MM.1S (cell line): ENCODE measurements around the gene XPC.

Experiments
- DNase-seq: peaks from one replicate; pipeline ENCODE4 v3.0.0-alpha.2; 2015
- H2AFZ ChIP-seq: fragments of 300-600 bp; sonication (generic); 2 replicates; pipeline ENCODE4 v1.6.0; 2016; ENCODE audit warnings: antibody characterized with exemption, low read length
- H3F3A ChIP-seq: fragments of 300-600 bp; sonication (generic); 2 replicates; pipeline ENCODE4 v1.6.1; 2016; ENCODE audit warnings: mild to moderate bottlenecking, antibody characterized with exemption, low read length, moderate library complexity, mixed read lengths; ENCODE audit not compliant: insufficient read depth
- H3K27ac ChIP-seq: fragments of 300-600 bp; sonication (generic); 2 replicates; pipeline ENCODE4 v1.5.1; 2016; ENCODE audit warnings: mild to moderate bottlenecking, low read length
- H3K27me3 ChIP-seq: fragments of 300-600 bp; sonication (generic); replicated peaks from 2 replicates; pipeline ENCODE4 v1.6.0; 2016; ENCODE audit warnings: low read length; ENCODE audit not compliant: insufficient read depth
- H3K36me3 ChIP-seq: fragments of 300-600 bp; sonication (generic); replicated peaks from 2 replicates; pipeline ENCODE4 v1.6.1; 2016; ENCODE audit warnings: mild to moderate bottlenecking, low read length, mixed read lengths; ENCODE audit not compliant: insufficient read depth
- H3K4me1 ChIP-seq: fragments of 300-600 bp; sonication (generic); 2 replicates; pipeline ENCODE4 v1.6.1; 2016; ENCODE audit warnings: low read length, mixed read lengths
- H3K4me2 ChIP-seq: fragments of 300-600 bp; sonication (generic); 2 replicates; pipeline ENCODE4 v1.6.0; 2016; ENCODE audit warnings: low read depth, low read length
- H3K4me3 ChIP-seq: fragments of 300-600 bp; sonication (generic); 2 replicates; pipeline ENCODE4 v1.5.1; 2016; ENCODE audit warnings: low read length, mixed read lengths
- H3K79me2 ChIP-seq: fragments of 300-600 bp; sonication (generic); 2 replicates; pipeline ENCODE4 v1.6.1; 2016; ENCODE audit warnings: mixed run types, low read length, mixed read lengths
- H3K9ac ChIP-seq: fragments of 300-600 bp; sonication (generic); 2 replicates; pipeline ENCODE4 v1.6.1; 2016; ENCODE audit warnings: low read length, mixed read lengths
- H3K9me2 ChIP-seq: fragments of 300-600 bp; sonication (generic); replicated peaks from 2 replicates; pipeline ENCODE4 v1.6.1; 2016; ENCODE audit warnings: mild to moderate bottlenecking, low read length, mixed read lengths; ENCODE audit not compliant: insufficient read depth
- H3K9me3 ChIP-seq: fragments of 300-600 bp; sonication (generic); replicated peaks from 2 replicates; pipeline ENCODE4 v1.6.1; 2016; ENCODE audit warnings: mild to moderate bottlenecking, low read length, mixed read lengths; ENCODE audit not compliant: insufficient read depth
- H4K20me1 ChIP-seq: fragments of 300-600 bp; sonication (generic); 2 replicates; pipeline ENCODE4 v1.6.1; 2016; ENCODE audit warnings: mild to moderate bottlenecking, low read length, moderate library complexity, mixed read lengths; ENCODE audit not compliant: insufficient read depth
- CTCF ChIP-seq: fragments of 300-600 bp; sonication (generic); IDR thresholded peaks from 2 replicates; pipeline ENCODE4 v1.5.1; 2016; ENCODE audit warnings: antibody characterized with exemption, low read length, mixed read lengths
- EZH2 ChIP-seq: fragments of 300-600 bp; sonication (generic); optimal IDR thresholded peaks from 2 replicates; pipeline ENCODE3; 2017; ENCODE audit warnings: low read depth, mild to moderate bottlenecking, antibody characterized with exemption, low read length, mixed read lengths
- EZH2phosphoT487 ChIP-seq: fragments of 300-600 bp; sonication (generic); IDR thresholded peaks from 2 replicates; pipeline ENCODE4 v1.6.1; 2018; ENCODE audit warnings: antibody characterized with exemption, low read length

Gene XPC

GRCh38 chr3:14132689-14133088 is 45.7 kb downstream of the XPC start:
- Histone ChIP-seq H3K36me3 (peaks cover 31% of the 10 kb centered on the region), H3K4me1 (no peaks in the 10 kb centered on the region), H3K4me3 (no peak overlapping the region), H3K4me2 (no peak overlapping the region), H3F3A (no peaks in the 10 kb centered on the region), H3K9me3 (no peaks in the 10 kb centered on the region), H3K27me3 (no peaks in the 10 kb centered on the region), H2AFZ (no peak overlapping the region), H3K9me2 (no peaks in the 10 kb centered on the region), H4K20me1 (no peaks in the 10 kb centered on the region), H3K79me2 (peaks cover 20% of the 10 kb centered on the region), H3K9ac (no peak overlapping the region), H3K27ac (no peak overlapping the region)
- DNase-seq, result no peak
- TF ChIP-seq CTCF (no peak), EZH2 (no peak), EZH2phosphoT487 (no peak)

- Histone ChIP-seq H3K27ac (no peak overlapping the region), H3F3A (no peaks in the 10 kb centered on the region), H3K9me2 (no peaks in the 10 kb centered on the region), H3K27me3 (no peaks in the 10 kb centered on the region), H3K9me3 (no peaks in the 10 kb centered on the region), H3K4me2 (no peak overlapping the region), H2AFZ (no peak overlapping the region), H3K9ac (no peak overlapping the region), H3K79me2 (peaks cover 26% of the 10 kb centered on the region), H3K36me3 (peaks cover 33% of the 10 kb centered on the region), H3K4me1 (no peaks in the 10 kb centered on the region), H4K20me1 (no peaks in the 10 kb centered on the region), H3K4me3 (no peak overlapping the region)
- no peak for TF ChIP-seq EZH2
- no peak for TF ChIP-seq CTCF
- no peak for TF ChIP-seq EZH2phosphoT487
- DNase-seq, result no peak
These were observed 46.3 kb downstream of the XPC start for GRCh38 chr3:14132120-14132519.

- Histone ChIP-seq H3K27ac (no peak overlapping the region), H3K4me2 (no peak overlapping the region), H3K9me2 (no peaks in the 10 kb centered on the region), H3K27me3 (no peaks in the 10 kb centered on the region), H2AFZ (no peak overlapping the region), H3K9ac (no peak overlapping the region), H3F3A (no peaks in the 10 kb centered on the region), H3K36me3 (peaks cover 33% of the 10 kb centered on the region), H3K4me3 (no peak overlapping the region), H3K9me3 (no peaks in the 10 kb centered on the region), H4K20me1 (no peaks in the 10 kb centered on the region), H3K4me1 (peaks cover 7% of the 10 kb centered on the region), H3K79me2 (peaks cover 36% of the 10 kb centered on the region)
- DNase-seq, result no peak
- TF ChIP-seq CTCF (no peak), EZH2 (no peak)
These were observed 47.3 kb downstream of the XPC start for GRCh38 chr3:14131134-14131533.

- TF ChIP-seq CTCF (no peak), EZH2 (no peak), EZH2phosphoT487 (no peak)
- no peak overlapping the region for H3K9ac ChIP-seq
- H2AFZ ChIP-seq, result no peak overlapping the region
- peaks cover 9% of the 10 kb centered on the region for H3K4me1 ChIP-seq
- no peaks in the 10 kb centered on the region for H3K27me3 ChIP-seq
- H3K9me3 ChIP-seq, result no peaks in the 10 kb centered on the region
- no peak overlapping the region for H3K4me3 ChIP-seq
- no peak overlapping the region for H3K27ac ChIP-seq
- peaks cover 40% of the 10 kb centered on the region for H3K79me2 ChIP-seq
- no peaks in the 10 kb centered on the region for H3K9me2 ChIP-seq
- DNase-seq, result no peak
- no peak overlapping the region for H3K4me2 ChIP-seq
- peaks cover 3% of the 10 kb centered on the region; the same call in 1 of the 2 replicates for H3F3A ChIP-seq
- H3K36me3 ChIP-seq, result peaks cover 33% of the 10 kb centered on the region
- no peaks in the 10 kb centered on the region for H4K20me1 ChIP-seq
These were observed 47.7 kb downstream of the XPC start for GRCh38 chr3:14130707-14131106.
